Measurements from ENCODE around the gene RWDD4.

DNA sequence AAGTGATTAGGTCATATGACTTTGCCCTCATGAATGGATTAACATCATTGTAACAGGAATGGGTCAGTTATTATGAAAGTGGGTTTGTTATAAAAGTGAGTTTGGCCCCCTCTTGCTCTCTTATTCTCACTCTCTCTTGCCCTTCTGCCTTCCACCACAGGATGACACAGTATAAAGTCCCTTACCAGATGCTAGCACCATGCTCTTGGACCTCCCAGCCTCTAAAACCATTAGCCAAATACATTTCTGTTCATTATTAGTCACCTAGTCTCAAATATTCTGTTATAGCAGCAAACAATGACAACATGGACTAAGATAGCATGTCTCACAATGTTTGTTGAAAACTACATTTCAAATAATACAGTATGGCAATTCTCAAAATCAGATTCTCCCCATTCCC lies 59.7 kb downstream of the RWDD4 start:
- TF ChIP-seq, protein P1, sequence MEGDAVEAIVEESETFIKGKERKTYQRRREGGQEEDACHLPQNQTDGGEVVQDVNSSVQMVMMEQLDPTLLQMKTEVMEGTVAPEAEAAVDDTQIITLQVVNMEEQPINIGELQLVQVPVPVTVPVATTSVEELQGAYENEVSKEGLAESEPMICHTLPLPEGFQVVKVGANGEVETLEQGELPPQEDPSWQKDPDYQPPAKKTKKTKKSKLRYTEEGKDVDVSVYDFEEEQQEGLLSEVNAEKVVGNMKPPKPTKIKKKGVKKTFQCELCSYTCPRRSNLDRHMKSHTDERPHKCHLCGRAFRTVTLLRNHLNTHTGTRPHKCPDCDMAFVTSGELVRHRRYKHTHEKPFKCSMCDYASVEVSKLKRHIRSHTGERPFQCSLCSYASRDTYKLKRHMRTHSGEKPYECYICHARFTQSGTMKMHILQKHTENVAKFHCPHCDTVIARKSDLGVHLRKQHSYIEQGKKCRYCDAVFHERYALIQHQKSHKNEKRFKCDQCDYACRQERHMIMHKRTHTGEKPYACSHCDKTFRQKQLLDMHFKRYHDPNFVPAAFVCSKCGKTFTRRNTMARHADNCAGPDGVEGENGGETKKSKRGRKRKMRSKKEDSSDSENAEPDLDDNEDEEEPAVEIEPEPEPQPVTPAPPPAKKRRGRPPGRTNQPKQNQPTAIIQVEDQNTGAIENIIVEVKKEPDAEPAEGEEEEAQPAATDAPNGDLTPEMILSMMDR (IDR thresholded peaks at IDR 0.05), result no peak
- no peak for TF ChIP-seq EZH2 (IDR thresholded peaks at IDR 0.05)

Measured in neural progenitor cell (in vitro differentiated cells).